Measurements from ENCODE around the gene ERC2.

- no peak for TF ChIP-seq POLR2AphosphoS5 (IDR thresholded peaks at IDR 0.05; ENCODE audit: insufficient read depth, low read depth, low read length)
- no peak for TF ChIP-seq CTCF (IDR thresholded peaks at IDR 0.05; ENCODE audit: extremely low read depth in 1 of 2, insufficient read depth in 1 of 2, low read depth in 1 of 2, low read length in 2 of 2)
- no peak for TF ChIP-seq MAX (IDR thresholded peaks at IDR 0.05; ENCODE audit: insufficient read depth, insufficient read length)
- TF ChIP-seq POLR2A (IDR thresholded peaks at IDR 0.05; ENCODE audit: low read depth, low read length): no peak
- no peak for TF ChIP-seq FOS (IDR thresholded peaks at IDR 0.05; ENCODE audit: borderline replicate concordance, insufficient read depth, low read length)
- TF ChIP-seq JUN (IDR thresholded peaks at IDR 0.05; ENCODE audit: borderline replicate concordance, insufficient read depth, insufficient read length, low read depth): no peak
These were observed 902.7 kb downstream of the ERC2 start for GRCh38 chr3:55565521-55565920.
